HFFc6 (cell line): ENCODE data around the gene NCOR2. TPM values are rescaled to one million over a fixed set of nuclear protein-coding genes. Genes with fewer than 3 reads are reported as not detected.
"Not testable (repeated sequence)": the region's sequence is repeated elsewhere in the genome, so short reads cannot be mapped to it uniquely, and the experiment has no call there.

Source experiments
- DNase-seq: peaks from one replicate; pipeline ENCODE4 v3.0.0-alpha.2; 2018
- H3K27ac Mint-ChIP-seq: 2 replicates; pipeline ENCODE4 v1.8.0; 2020; ENCODE audit warnings: mild to moderate bottlenecking, mixed read lengths
- H3K27me3 Mint-ChIP-seq: 2 replicates; pipeline ENCODE4 v1.8.0; 2021; ENCODE audit warnings: mild to moderate bottlenecking, moderate library complexity, mixed read lengths; ENCODE audit not compliant: insufficient read depth
- H3K36me3 Mint-ChIP-seq: 2 replicates; pipeline ENCODE4 v1.8.0; 2021; ENCODE audit warnings: low read depth, mixed read lengths
- H3K4me1 Mint-ChIP-seq: 2 replicates; pipeline ENCODE4 v1.8.0; 2020; ENCODE audit warnings: low read depth, mixed read lengths
- H3K4me3 Mint-ChIP-seq: 2 replicates; pipeline ENCODE4 v1.8.0; 2020; ENCODE audit warnings: mild to moderate bottlenecking, moderate library complexity, mixed read lengths
- H3K9me3 Mint-ChIP-seq: 2 replicates; pipeline ENCODE4 v1.8.0; 2020; ENCODE audit warnings: mild to moderate bottlenecking, mixed read lengths
- CTCF ChIP-seq: fragments of 200-600 bp; sonication (generic); IDR thresholded peaks from 2 replicates; pipeline ENCODE4 v1.5.0; 2021; ENCODE audit warnings: antibody characterized with exemption, mild to moderate bottlenecking
- total RNA-seq, 6 experiments: library from RNA; stranded (reverse); fragmentation: NEBNext Ultra II Directional; extraction: Animal tissue kit (Norgen Biotek cat#: 25700); gene quantifications; 2 replicates in 1 of 6; 3 replicates in 5 of 6; pipeline ENCODE4 v1.2.3, GENCODE V29; 2021

Gene NCOR2
- total RNA-seq, 6 experiments from 2014 or later: 237 to 249 (median 240) TPM

GRCh38 chr12:124592050-124592449 is 24.6 kb upstream of the NCOR2 start:
- Mint-ChIP-seq H3K4me1 (peaks cover 40% of the 10 kb centered on the region), H3K4me3 (no peak overlapping the region), H3K9me3 (no peaks in the 10 kb centered on the region; the same call in 1 of the 2 replicates), H3K27me3 (peaks cover 17% of the 10 kb centered on the region), H3K27ac (peak overlapping the region; percentile 45), H3K36me3 (peaks cover 11% of the 10 kb centered on the region)
- no peak for TF ChIP-seq CTCF
- DNase-seq: peak; percentile 53

- Mint-ChIP-seq H3K4me3 (no peak overlapping the region), H3K4me1 (peaks cover 40% of the 10 kb centered on the region), H3K27ac (no peak overlapping the region), H3K27me3 (peaks cover 9% of the 10 kb centered on the region), H3K36me3 (peaks cover 11% of the 10 kb centered on the region), H3K9me3 (no peaks in the 10 kb centered on the region; the same call in 1 of the 2 replicates)
- no peak for TF ChIP-seq CTCF
- DNase-seq: no peak
These were observed 23.0 kb upstream of the NCOR2 start for GRCh38 chr12:124590447-124590846.

GRCh38 chr12:124588751-124589267 is 21.4 kb upstream of the NCOR2 start:
- peak; percentile 64 for DNase-seq
- Mint-ChIP-seq H3K4me1 (peaks cover 40% of the 10 kb centered on the region), H3K36me3 (peaks cover 11% of the 10 kb centered on the region), H3K27me3 (peaks cover 4% of the 10 kb centered on the region), H3K4me3 (peak overlapping the region; percentile 60), H3K9me3 (no peaks in the 10 kb centered on the region; the same call in 1 of the 2 replicates), H3K27ac (peak overlapping the region; percentile 51)
- no peak for TF ChIP-seq CTCF

DNA sequence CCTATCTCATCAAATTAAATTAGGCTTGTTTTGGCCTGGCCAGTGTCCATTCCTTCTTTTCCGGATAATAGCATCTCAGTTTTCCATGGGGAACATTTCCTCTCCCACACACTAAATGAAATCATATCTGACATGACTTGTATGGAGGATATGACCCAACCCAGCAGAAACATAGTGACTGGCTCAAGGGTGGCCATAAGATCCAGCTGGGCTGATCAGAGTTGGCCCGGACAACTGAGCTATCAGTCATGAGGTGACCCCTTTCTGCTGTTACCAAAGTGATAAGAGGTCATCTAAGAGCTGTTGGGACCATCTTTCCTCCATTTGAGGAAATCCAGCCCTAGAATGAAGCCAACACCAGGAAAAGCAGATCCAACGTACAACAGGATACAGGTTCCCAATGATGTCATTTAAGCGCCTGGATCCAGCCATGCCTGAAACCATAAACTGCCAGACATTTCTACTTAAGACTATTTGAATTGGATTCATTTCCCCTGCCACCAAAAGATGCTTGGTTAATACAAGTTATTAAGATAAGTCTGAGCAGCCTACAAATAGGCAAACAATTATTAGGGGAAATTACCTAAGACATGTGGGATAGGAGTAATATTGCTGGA is 20.7 kb upstream of the NCOR2 start:
- Mint-ChIP-seq H3K27me3 (peaks cover 4% of the 10 kb centered on the region), H3K36me3 (peaks cover 11% of the 10 kb centered on the region), H3K9me3 (no peaks in the 10 kb centered on the region; the same call in 1 of the 2 replicates), H3K4me3 (no peak overlapping the region), H3K27ac (no peak overlapping the region), H3K4me1 (peaks cover 40% of the 10 kb centered on the region)
- DNase-seq: no peak
- TF ChIP-seq CTCF: no peak

GRCh38 chr12:124586756-124587155 is 19.3 kb upstream of the NCOR2 start:
- H3K9me3 Mint-ChIP-seq: no peaks in the 10 kb centered on the region; the same call in 1 of the 2 replicates
- peaks cover 4% of the 10 kb centered on the region for H3K27me3 Mint-ChIP-seq
- DNase-seq: no peak
- TF ChIP-seq CTCF: no peak
- peaks cover 11% of the 10 kb centered on the region for H3K36me3 Mint-ChIP-seq
- H3K27ac Mint-ChIP-seq: no peak overlapping the region
- peaks cover 29% of the 10 kb centered on the region for H3K4me1 Mint-ChIP-seq
- no peak overlapping the region for H3K4me3 Mint-ChIP-seq

- peaks cover 12% of the 10 kb centered on the region for H3K9me3 Mint-ChIP-seq
These were observed 17.1 kb upstream of the NCOR2 start for GRCh38 chr12:124584494-124584893.

More at GRCh38 chr12:124584494-124584893, 17.1 kb upstream of the NCOR2 start:
- Mint-ChIP-seq H3K36me3 (peaks cover 12% of the 10 kb centered on the region), H3K4me1 (peaks cover 14% of the 10 kb centered on the region)
- not testable (repeated sequence) for H3K4me3 Mint-ChIP-seq, DNase-seq, H3K27me3 Mint-ChIP-seq, H3K27ac Mint-ChIP-seq
